A673 (cell line): Measurements from ENCODE around the gene SCNN1A.

Source experiments
- EZH2 ChIP-seq: fragments of 200-600 bp; sonication (generic); IDR thresholded peaks from 2 replicates; pipeline ENCODE4 v1.6.1; 2017; ENCODE audit warnings: borderline replicate concordance, low read depth, mild to moderate bottlenecking, mixed read lengths, antibody characterized with exemption, low read length; ENCODE audit not compliant: poor library complexity, severe bottlenecking
- TF ChIP-seq, protein P1 (sequence below): fragments of 300-800, 200-600 bp; sonication (generic); conservative IDR thresholded peaks from 2 replicates; pipeline ENCODE4 v1.5.1; 2017; ENCODE audit warnings: low read depth, mild to moderate bottlenecking, antibody characterized with exemption, low read length, moderate library complexity, mixed read lengths

GRCh38 chr12:6376870-6377666 lies 1.7 kb upstream of the SCNN1A start:
- TF ChIP-seq, protein P1, sequence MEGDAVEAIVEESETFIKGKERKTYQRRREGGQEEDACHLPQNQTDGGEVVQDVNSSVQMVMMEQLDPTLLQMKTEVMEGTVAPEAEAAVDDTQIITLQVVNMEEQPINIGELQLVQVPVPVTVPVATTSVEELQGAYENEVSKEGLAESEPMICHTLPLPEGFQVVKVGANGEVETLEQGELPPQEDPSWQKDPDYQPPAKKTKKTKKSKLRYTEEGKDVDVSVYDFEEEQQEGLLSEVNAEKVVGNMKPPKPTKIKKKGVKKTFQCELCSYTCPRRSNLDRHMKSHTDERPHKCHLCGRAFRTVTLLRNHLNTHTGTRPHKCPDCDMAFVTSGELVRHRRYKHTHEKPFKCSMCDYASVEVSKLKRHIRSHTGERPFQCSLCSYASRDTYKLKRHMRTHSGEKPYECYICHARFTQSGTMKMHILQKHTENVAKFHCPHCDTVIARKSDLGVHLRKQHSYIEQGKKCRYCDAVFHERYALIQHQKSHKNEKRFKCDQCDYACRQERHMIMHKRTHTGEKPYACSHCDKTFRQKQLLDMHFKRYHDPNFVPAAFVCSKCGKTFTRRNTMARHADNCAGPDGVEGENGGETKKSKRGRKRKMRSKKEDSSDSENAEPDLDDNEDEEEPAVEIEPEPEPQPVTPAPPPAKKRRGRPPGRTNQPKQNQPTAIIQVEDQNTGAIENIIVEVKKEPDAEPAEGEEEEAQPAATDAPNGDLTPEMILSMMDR = no peak
- TF ChIP-seq EZH2 = no peak
